ENCODE results near the gene ZNF124.
A peak's percentile ranks its signal among the peaks of the same experiment; 100 is the strongest.

Gene ZNF124

GRCh38 chr1:247212627-247213617, 41.1 kb upstream of the ZNF124 start:
- Histone ChIP-seq H3K27me3 (ENCODE audit: low read length) (no peaks in the 10 kb centered on the region; the same call in 1 of the 2 replicates), H3K4me3 (ENCODE audit: insufficient read depth, low read length, poor library complexity, severe bottlenecking) (no peak overlapping the region), H3K36me3 (ENCODE audit: low read length) (0 out of 2 replicates have a peak, but pooled peaks cover 8% of the 10 kb centered on the region), H2AFZ (ENCODE audit: low read depth, low read length, severe bottlenecking) (no peak overlapping the region), H3F3A (ENCODE audit: insufficient read depth) (0 out of 2 replicates have a peak, but pooled peaks cover 3% of the 10 kb centered on the region), H3K9me2 (replicated peaks; ENCODE audit: insufficient read depth, low read length) (no peaks in the 10 kb centered on the region), H3K79me2 (ENCODE audit: insufficient read depth, low read length) (peaks cover 26% of the 10 kb centered on the region), H3K9ac (ENCODE audit: low read length) (no peak overlapping the region), H4K20me1 (ENCODE audit: low read depth, low read length) (peaks cover 4% of the 10 kb centered on the region; the same call in 1 of the 2 replicates), H3K4me2 (ENCODE audit: low read depth, low read length, poor library complexity, severe bottlenecking) (no peak overlapping the region), H3K27ac (ENCODE audit: low read depth, low read length) (no peak overlapping the region), H3K9me3 (ENCODE audit: insufficient read depth, low read length) (no peaks in the 10 kb centered on the region)
- TF ChIP-seq CTCF (IDR thresholded peaks at IDR 0.05; ENCODE audit: insufficient read depth, low read length, poor library complexity, severe bottlenecking) (no peak), EZH2phosphoT487 (conservative IDR thresholded peaks at IDR 0.05; ENCODE audit: low read length) (no peak)

- Histone ChIP-seq H3F3A (ENCODE audit: insufficient read depth) (0 out of 2 replicates have a peak, but pooled peaks cover 3% of the 10 kb centered on the region), H3K9me3 (ENCODE audit: insufficient read depth, low read length) (no peaks in the 10 kb centered on the region), H3K79me2 (ENCODE audit: insufficient read depth, low read length) (peaks cover 36% of the 10 kb centered on the region), H2AFZ (ENCODE audit: low read depth, low read length, severe bottlenecking) (peak overlapping the region; percentile 43), H3K27me3 (ENCODE audit: low read length) (no peaks in the 10 kb centered on the region; the same call in 1 of the 2 replicates), H3K36me3 (ENCODE audit: low read length) (0 out of 2 replicates have a peak, but pooled peaks cover 8% of the 10 kb centered on the region), H3K4me3 (ENCODE audit: insufficient read depth, low read length, poor library complexity, severe bottlenecking) (no peak overlapping the region), H3K9me2 (replicated peaks; ENCODE audit: insufficient read depth, low read length) (no peaks in the 10 kb centered on the region), H3K27ac (ENCODE audit: low read depth, low read length) (no peak overlapping the region), H3K9ac (ENCODE audit: low read length) (no peak overlapping the region), H4K20me1 (ENCODE audit: low read depth, low read length) (peaks cover 9% of the 10 kb centered on the region; the same call in 1 of the 2 replicates), H3K4me2 (ENCODE audit: low read depth, low read length, poor library complexity, severe bottlenecking) (no peak overlapping the region)
- TF ChIP-seq CTCF (IDR thresholded peaks at IDR 0.05; ENCODE audit: insufficient read depth, low read length, poor library complexity, severe bottlenecking) (no peak), EZH2phosphoT487 (conservative IDR thresholded peaks at IDR 0.05; ENCODE audit: low read length) (no peak)
Observed at GRCh38 chr1:247212012-247212411, 40.2 kb upstream of the ZNF124 start.

- no peak overlapping the region for H3K9ac ChIP-seq (ENCODE audit: low read length)
- H4K20me1 ChIP-seq (ENCODE audit: low read depth, low read length), result peaks cover 9% of the 10 kb centered on the region; the same call in 1 of the 2 replicates
- H3K4me3 ChIP-seq (ENCODE audit: insufficient read depth, low read length, poor library complexity, severe bottlenecking), result no peak overlapping the region
- no peak for TF ChIP-seq EZH2phosphoT487 (conservative IDR thresholded peaks at IDR 0.05; ENCODE audit: low read length)
- no peaks in the 10 kb centered on the region for H3K9me3 ChIP-seq (ENCODE audit: insufficient read depth, low read length)
- no peaks in the 10 kb centered on the region; the same call in 1 of the 2 replicates for H3K27me3 ChIP-seq (ENCODE audit: low read length)
- 0 out of 2 replicates have a peak, but pooled peaks cover 3% of the 10 kb centered on the region for H3F3A ChIP-seq (ENCODE audit: insufficient read depth)
- peak overlapping the region; percentile 67 for H3K4me2 ChIP-seq (ENCODE audit: low read depth, low read length, poor library complexity, severe bottlenecking)
- no peak overlapping the region for H3K27ac ChIP-seq (ENCODE audit: low read depth, low read length)
- H2AFZ ChIP-seq (ENCODE audit: low read depth, low read length, severe bottlenecking), result peak overlapping the region; percentile 43
- 0 out of 2 replicates have a peak, but pooled peaks cover 8% of the 10 kb centered on the region for H3K36me3 ChIP-seq (ENCODE audit: low read length)
- no peaks in the 10 kb centered on the region for H3K9me2 ChIP-seq (replicated peaks; ENCODE audit: insufficient read depth, low read length)
- H3K79me2 ChIP-seq (ENCODE audit: insufficient read depth, low read length), result peaks cover 42% of the 10 kb centered on the region
Observed at GRCh38 chr1:247211339-247211738, 39.5 kb upstream of the ZNF124 start.
